GM18499 (cell line): ENCODE measurements around the gene ZNF556.
"Not testable (repeated sequence)": the region's sequence is repeated elsewhere in the genome, so short reads cannot be mapped to it uniquely, and the experiment has no call there.

ENCODE experiments used
- ATAC-seq: cut with Tn5 transposase; IDR thresholded peaks from one replicate; pipeline ENCODE4 v1.9.1; 2021; ENCODE audit warnings: moderate number of reproducible peaks; ENCODE audit not compliant: insufficient read depth, unreplicated experiment

Gene ZNF556

GRCh38 chr19:2902590-2903218 lies 35.6 kb downstream of the ZNF556 start:
- ATAC-seq = no peak

- ATAC-seq = not testable (repeated sequence)
Measured at GRCh38 chr19:2903326-2903725, 36.2 kb downstream of the ZNF556 start.

- ATAC-seq = no peak
Measured at GRCh38 chr19:2905918-2906519, 38.9 kb downstream of the ZNF556 start.

- ATAC-seq = no peak
Measured at GRCh38 chr19:2906631-2907195, 39.6 kb downstream of the ZNF556 start.

GRCh38 chr19:2912306-2912705 lies 45.2 kb downstream of the ZNF556 start:
- ATAC-seq = no peak

- ATAC-seq = no peak
Measured at GRCh38 chr19:2917275-2918184, 50.4 kb downstream of the ZNF556 start.

GRCh38 chr19:2922987-2923386 lies 55.9 kb downstream of the ZNF556 start:
- ATAC-seq = no peak

- ATAC-seq = no peak
Measured at GRCh38 chr19:2923510-2923909, 56.4 kb downstream of the ZNF556 start.

- ATAC-seq = no peak
Measured at GRCh38 chr19:2926341-2927031, 59.4 kb downstream of the ZNF556 start.

GRCh38 chr19:2927032-2927430 lies 59.9 kb downstream of the ZNF556 start:
- ATAC-seq = no peak
